Stimulated activated naive CD8-positive, alpha-beta T cell treated with anti-CD3 and anti-CD28 coated beads, Interleukin-15, Interleukin-2, amounts not matched to agents 100 U/mL and 50 U/mL, for 24 hours (primary cell): ENCODE data around the gene FOXF1.

Experiments used
- ATAC-seq: fragments of 150-1000 bp; cut with Tn5 transposase; one replicate; pipeline ENCODE4 v1.10.0; 2021
- DNase-seq: peaks from one replicate; pipeline ENCODE4 v3.0.0; 2021

Gene FOXF1

DNA sequence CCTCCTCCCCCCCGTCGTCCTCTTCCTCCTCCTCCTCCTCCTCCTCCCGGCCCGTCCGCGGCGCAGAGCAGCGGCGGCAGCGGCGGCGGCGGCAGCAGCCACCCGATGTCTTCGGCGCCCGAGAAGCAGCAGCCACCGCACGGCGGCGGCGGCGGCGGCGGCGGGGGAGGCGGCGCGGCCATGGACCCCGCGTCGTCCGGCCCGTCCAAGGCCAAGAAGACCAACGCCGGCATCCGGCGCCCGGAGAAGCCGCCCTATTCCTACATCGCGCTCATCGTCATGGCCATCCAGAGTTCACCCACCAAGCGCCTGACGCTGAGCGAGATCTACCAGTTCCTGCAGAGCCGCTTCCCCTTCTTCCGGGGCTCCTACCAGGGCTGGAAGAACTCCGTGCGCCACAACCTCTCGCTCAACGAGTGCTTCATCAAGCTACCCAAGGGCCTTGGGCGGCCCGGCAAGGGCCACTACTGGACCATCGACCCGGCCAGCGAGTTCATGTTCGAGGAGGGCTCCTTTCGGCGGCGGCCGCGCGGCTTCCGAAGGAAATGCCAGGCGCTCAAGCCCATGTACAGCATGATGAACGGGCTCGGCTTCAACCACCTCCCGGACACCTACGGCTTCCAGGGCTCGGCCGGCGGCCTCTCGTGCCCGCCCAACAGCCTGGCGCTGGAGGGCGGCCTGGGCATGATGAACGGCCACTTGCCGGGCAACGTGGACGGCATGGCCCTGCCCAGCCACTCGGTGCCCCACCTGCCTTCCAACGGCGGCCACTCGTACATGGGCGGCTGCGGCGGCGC, at the start of gene FOXF1:
TSS of gene FOXF1 (plus strand) at position 63 of the 797 bp plus-strand sequence. CDS start at position 106, 43 bp downstream.
- ATAC-seq = no peak
- no peak for DNase-seq

DNA sequence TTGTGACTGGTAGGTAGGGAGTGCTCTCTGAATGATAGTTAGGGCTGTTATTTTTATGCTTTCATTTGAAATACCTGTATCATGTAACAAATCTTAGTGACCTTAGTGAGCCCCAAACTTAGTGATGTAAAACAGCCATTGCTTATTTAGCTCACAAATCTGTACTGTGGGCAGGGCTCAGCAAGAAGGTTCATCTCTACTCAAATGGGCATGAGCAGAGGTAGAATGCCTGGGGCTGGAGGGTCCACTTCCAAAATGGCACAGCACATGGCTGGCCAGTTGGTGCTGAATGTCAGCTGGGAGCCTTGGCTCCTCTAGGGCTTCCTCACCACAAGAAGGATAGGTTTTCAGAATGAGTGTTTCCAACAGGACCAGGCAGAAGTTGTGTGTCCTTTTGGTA, 49.3 kb upstream of the FOXF1 start:
- no peak for DNase-seq
- ATAC-seq = no peak

DNA sequence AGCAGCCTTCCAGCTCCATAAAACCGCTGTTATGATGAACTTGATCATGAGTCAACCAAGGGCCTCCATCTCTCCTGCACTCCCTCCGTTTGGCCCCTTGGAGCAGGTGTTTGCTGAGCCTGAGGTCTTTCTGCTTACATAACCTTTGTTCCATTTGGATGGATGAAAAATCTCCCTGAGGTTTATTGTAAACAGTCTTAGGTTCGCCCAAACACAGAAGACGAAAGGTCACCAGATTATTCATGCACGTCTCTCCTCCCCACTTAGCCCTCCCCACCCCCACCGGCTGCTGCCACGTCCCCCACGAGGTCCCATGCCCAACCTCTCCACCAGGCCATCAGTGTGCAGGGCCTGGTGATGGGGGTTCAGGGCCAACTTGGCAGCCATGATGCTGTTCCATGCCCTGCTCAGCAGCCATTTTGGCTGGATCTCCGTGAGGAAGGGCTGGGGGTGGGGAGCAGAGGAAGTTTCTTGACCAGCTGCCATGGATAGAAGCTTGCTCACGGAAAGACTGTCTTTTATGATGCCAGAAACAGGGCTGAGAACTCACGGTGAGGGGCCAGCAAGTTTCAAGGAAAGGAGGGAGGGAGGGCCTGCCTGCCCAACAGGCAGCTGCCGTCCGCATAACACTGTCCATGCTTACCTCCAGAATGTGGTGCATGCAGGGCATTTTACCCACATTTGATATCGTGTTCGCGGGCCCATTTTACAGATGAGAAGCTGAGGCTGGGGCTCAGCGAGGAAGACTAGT, 47.8 kb upstream of the FOXF1 start:
- DNase-seq (no peak), ATAC-seq (no peak)

DNA sequence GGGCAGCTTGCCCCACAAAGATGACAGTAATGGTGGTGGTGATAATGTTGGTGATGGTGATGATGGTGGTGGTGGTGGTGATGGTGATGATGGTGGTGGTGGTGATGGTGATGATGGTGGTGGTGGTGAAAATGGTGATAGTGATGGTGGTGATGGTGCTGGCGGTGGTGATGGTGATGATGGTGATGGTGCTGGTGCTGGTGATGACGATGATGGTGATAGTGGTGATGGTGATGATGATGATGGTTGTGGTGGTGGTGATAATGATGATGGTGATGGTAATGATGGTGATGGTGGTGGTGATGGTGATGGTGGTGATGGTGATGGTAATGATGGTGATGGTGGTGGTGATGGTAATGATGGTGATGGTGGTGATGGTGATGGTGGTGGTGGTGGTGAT, 46.3 kb upstream of the FOXF1 start:
- DNase-seq (no peak), ATAC-seq (no peak)

DNA sequence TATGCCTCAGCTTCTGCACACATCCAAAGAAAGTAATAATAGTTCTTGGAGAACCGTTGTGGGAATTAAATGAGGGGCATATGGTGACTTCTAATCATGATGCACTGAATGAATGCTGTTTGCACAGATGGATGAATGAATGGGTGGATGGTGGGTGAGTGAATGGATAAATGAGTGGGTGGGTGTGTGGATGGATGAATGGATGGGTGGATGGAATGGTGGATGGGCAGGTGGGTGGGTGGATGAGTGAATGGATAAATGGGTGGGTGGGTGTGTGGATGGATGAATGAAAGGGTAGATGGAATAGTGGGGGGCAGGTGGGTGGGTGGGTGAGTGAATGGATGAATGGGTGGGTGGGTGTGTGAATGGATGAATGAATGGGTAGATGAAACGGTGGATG, 44.9 kb upstream of the FOXF1 start:
- no peak for ATAC-seq
- DNase-seq = no peak

DNA sequence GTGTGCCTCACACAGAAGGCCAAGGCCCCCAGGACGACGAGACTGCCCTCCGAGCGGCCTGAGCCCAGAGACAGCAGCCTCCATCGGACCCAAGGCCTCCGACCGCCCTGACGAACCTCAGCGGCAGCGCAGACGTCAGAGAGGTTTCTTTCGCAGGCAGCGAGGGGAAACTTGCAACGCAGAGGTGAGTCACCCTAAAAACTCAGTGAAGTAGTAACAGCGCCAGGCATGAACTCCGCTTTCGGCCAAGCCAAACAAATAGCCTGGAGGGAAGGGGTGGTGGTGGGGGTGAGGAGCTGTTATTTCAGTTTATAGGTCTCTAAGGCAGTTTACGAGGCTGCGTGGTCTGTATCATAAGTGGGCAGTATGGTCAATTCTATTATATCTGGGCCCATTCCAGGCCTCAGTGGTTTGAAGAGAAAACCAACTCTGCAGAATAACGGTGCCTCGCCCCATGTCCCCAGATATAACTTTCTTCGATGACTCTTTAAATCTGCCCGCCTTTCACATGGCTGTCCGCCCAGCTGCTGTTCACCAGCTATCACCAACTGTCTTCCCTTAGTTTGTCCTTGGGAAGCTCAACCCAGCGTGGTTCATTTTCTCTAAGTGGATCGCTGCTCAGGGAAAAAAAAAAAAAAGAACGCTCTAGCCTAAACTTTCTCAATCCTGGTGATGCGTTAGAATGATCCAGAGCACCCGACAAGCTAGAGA, 43.5 kb upstream of the FOXF1 start:
- no peak for ATAC-seq
- DNase-seq = no peak

DNA sequence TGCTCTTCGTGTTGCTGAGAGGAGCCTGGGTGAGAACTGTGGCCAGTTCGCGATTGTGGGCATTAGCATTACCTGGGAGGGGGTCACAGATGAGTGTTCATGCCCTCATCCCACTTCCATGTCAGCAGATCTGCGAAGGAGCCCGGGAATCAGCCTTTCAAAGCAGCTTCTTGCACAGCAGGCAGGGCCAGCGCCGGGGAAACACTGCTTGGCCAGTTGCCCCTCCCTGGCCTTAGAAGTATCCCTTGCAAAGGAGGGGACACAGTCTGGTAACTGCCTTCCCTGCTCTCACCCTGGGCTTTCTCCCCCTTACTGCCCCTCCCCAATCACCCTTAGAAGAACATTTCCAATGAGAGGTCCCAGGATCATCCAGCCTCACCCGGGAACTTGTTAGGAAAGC, 42.8 kb upstream of the FOXF1 start:
- no peak for ATAC-seq

DNA sequence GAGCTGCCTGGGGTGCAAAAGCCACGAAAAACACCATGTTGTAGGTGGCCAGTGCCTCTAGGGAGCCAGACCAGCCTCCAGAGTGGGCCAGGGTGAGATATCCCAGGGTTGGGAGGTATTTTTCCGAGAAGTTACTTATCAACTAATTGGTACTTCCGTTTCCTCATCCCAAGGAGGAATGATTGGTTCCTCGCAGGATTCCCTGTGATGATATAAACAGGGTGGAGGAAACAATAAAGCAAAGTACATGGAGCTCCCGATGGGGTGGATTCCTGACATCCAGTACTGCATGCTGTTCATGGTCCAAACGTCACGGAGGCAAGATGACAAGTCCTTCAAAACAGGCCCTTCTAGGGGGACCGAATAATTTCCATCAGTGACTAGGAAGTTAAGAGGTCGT, 39.4 kb upstream of the FOXF1 start:
- ATAC-seq = no peak
- no peak for DNase-seq

More for the DNA sequence above, 42.8 kb upstream of the FOXF1 start:
- DNase-seq = no peak

DNA sequence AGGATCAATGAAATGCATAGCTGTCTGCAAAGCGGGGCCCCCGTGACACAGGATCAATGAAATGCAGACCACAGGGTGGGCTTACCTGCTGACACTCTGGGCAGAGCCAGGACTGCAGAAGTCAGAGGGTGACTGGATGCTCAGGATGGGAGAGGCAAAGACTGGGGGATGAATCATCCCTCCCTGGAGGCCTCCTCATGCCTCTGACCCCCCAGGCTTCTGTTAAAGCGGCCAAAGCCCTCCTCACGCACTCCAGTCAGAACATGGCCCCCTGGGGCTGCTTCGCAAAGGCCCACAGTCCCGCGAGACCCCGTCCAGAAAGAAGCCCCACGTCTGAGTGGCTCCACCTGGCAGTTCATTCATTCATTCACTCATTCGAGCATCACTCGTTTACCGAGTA, 38.4 kb upstream of the FOXF1 start:
- DNase-seq (no peak), ATAC-seq (no peak)

DNA sequence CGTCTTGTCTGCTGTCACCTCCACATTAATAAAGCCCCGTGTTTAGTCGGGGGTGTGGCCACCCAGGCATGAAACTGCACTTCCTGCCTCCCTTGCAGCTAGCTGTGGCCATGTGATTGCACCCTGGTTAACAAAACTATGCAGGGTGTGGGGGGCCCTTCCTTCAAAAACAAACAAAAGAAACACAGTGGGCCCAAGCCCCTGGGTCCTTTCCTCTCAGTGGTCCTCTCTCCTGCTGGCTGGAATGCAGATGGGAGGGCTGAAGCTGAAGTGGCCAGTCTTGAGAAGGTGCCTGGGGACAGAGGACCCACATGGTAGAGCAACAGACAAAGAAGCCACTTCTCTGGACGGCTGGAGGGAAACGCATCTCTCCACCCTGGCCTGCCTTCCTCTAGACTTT, 38.0 kb upstream of the FOXF1 start:
- ATAC-seq (no peak), DNase-seq (no peak)

DNA sequence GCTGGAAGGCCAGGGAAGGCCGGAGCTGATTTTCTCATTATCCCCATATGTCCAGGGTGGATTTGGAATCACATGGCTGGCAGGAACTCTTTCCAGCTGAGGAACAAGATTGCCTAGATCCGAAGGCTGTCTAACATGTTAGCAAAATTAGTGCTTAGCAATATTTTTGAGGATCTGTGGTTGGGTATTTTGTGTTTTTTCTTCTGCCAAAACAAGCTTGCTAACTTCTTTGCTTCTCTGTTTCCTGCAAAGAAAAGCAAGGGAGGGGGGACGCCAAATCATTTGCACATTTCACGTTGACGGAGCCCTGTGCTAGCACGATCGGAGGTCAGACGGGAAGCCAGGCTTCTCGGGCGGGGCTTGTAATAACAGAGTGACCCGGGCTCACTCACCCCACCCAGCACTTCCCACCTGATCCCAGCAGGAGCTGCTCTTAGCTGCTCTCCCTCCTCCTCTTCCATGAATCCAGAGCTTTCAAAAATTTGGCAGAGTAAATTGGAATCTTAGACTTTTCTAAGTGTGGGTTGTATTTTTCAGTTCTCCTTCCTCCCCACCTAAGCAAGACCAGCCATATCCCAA, 33.3 kb upstream of the FOXF1 start:
- DNase-seq (no peak), ATAC-seq (no peak)

DNA sequence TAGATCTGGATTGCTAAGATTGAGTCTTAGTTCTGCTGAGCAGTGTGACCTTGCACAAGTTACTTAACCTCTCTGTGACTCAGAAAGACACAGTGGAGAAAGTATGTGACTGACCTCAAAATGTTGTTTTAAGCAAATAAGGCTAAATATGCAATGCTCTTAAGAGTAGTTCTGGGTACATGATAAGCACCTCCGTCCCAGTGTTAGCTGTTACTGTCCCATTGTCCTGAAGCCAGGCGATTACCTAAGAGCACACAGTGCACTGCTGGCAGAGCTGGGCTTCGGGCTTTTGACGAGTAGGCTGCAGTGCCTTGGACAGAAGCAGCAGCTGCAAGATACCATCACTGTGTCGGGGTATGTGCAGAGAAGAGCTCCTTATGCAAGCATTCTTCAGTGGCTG, 32.7 kb upstream of the FOXF1 start:
- ATAC-seq (no peak), DNase-seq (no peak)

DNA sequence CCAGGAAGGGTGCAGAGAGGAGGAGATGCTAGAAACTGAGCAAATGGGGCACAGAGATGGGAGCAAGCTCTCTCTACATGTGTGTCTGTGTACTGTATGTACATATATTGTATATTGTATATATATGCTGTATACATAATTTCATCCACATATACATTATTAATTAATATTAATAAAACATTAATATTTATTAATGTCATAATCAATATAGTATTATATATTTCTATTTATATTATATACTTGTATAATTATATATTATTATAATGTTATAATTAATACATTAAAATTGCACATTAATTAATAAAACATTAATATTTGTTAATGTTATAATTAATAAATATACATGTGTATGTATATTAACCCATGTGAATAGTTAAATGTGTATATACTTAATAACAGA, 31.5 kb upstream of the FOXF1 start:
- ATAC-seq (no peak), DNase-seq (no peak)

DNA sequence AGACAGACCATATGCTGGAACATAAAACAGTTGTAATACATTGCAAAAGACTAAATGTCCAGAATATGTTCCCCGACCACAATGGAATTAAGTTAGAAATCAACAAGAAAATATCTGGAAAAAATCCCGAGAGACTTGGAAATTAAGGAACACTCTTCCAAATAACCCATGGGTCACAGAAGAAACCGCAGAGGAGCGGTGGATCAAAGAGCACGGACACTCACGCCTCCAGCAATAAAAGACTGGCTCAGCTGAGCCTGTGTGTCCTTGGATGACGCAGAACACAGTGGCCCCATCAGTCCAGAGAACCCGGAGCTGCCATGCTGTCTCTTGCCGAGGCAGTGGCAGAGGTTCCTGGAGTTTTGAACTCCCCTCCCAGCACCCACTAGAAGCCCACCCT, 30.9 kb upstream of the FOXF1 start:
- no peak for DNase-seq
- no peak for ATAC-seq

DNA sequence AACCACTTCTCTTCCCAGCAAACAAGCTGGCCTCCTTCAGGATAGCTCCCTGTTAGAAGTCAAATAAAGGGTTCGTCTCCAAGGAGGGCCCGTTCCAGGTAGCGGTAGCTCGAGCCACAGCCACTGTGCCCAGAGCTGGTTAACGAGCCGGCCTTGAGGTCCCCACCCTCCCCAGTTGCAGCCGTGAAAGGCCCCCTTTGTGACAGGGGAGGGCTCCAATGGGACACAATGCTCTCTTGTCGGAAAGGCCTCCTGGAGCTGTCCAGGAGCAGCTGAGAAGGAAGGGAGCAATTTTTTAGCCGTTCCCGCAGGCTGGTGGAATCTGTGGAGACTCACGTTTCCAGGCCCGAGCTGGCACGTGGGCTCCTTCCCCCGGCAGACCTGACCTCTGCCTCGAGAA, 29.9 kb upstream of the FOXF1 start:
- ATAC-seq = no peak
- DNase-seq = no peak

DNA sequence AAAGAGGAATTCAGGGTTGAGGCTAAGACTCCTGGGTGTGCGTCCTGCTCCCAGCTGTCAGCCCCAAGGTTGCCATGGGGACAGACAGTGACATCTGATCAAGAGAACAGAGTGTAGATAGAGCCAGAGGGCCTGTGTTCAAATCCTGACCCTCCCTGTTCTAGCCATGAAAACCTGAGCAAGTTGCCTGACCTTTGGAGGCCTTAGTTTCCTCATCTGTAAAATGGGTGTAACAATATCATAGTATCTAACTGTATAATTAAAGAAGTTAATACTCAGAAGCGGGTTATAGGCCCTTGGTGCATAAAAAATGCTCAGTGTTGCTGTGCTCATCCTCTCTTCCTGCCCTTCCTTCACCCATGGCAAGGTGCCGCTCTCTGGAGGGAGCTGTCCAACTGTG, 28.7 kb upstream of the FOXF1 start:
- no peak for DNase-seq
- ATAC-seq = no peak

DNA sequence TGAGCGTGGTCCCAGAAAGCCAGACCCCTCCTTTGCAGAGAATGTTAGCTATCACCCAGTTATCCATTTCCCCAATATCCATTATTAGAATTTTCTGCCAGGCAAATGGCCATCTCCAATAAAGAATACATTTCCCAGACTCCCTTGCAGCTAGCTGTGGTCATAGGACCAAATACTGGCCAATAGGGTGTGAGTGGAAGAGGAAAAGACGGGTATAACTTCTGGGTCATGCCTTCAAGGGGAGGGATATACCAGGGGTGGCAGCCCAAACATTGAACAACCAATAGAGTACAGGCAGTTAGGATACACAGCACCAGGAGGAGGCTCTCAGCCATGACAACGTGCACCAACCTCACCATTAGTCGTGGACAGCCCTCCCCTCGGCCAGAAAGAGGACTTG, 26.1 kb upstream of the FOXF1 start:
- DNase-seq = no peak
- no peak for ATAC-seq

DNA sequence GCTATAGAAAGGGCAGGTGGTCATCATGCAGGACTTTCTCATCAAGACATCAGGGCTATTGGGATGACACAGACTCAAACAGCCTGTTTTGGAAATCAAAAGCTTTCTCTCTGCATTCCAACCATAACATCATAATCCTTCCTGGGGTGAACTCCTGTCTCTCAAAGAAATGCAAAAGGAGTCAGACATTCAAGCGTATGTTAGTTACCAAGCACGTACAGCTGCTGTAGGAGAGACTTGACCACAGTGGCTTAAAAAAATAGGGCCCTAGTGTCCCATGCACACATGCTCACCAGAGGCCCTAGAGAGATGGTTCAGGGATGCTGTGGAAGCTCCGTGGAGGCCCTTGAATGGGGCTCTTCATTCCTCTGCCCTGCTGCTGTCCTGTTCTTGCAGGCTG, 24.6 kb upstream of the FOXF1 start:
- no peak for DNase-seq
- no peak for ATAC-seq

DNA sequence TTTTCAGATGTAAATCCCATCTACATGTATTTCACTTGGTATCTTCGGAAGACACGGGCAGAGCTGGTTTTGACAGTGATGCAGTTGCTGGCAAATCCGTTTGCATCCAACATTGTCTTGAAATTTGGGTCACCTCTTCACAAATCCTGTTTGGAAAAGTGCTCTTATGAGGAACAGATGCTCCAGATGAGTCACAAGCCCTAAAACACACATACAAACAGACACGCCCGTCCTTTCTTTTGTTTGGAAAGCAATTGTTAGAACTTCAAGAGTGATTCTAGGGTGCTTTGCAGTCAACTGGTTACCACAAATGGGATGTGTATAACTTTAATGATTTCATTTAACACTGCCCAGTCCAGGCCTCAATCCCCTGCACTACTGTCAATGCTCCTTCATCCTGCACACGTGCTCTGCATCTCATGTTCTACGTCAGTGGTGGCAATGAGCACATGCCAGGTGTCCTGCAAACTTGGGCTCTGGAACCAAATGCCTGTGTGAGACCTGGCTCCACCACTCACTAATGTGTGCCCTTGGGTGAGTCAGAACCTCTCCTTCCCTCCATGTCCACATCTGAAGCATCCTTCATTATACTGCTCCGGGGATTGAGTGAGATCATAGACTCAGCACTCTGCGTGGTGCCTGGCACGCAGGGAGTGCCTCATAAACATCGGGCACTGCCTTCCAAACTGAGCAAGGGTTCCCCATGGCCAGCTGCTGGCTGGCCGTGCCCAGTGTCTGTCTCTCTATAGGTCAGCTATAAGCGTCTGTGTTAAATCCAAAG, 19.3 kb upstream of the FOXF1 start:
- ATAC-seq = no peak
- DNase-seq = no peak

DNA sequence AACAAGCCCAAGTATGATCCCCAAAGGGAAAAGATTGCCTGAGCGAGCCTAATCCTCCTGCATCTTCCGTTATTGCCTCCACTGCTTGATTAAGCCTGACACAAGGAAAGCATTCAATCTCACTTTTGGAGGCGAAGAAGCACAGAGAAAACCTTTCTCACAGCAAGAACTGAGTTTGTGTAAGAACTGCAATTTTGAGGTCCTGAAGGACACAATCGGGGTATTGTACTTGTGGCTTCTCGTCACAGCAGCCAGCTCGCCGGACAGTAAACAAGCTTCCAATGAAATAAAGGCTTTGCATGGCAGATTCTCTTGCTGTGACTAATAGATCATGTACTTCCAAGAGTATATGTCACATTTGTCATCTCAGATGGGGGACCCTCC, 18.7 kb upstream of the FOXF1 start:
- DNase-seq (no peak), ATAC-seq (no peak)

DNA sequence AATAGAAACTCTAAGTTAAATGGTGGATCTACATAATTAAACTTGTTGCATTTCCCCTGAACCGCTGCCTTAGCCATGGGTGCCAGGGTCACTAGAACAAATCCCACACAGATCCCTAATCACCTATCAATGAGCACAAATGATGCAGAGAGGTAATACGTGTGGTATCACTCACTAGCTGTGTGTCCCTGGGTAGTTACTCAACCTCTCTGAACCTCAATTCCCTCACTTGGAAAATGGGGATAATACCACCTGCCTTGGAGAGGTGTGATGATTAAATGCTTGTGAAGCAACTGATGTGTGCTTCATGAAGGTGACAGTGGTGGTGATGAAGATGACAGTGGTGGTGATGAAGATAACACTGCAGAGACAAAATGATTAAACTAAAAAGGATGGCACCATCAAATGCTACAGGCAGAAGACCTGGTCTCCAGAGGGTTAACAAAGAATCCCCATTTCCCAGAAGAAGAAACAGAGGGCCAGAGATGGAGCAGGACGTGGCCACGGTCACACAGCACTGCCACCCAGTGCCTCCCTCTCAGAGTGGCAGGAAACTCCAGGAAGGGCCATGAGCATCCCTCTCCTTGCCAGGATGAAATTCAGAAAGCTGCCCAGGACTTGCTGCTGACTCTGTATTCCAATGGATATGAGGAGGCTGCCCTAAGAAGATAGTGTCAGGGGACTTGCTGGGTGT, 17.9 kb upstream of the FOXF1 start:
- ATAC-seq = no peak
- no peak for DNase-seq
